SK-N-SH treated with all-trans-retinoic acid at 6 μM for 48 hours (cell line): Measurements from ENCODE around the gene ABCC3.

Source experiments
- ATAC-seq: fragments of 200-7000 bp; cut with Tn5 transposase; 3 replicates; pipeline ENCODE4 v1.9.1; 2020; ENCODE audit warnings: mild to moderate bottlenecking, moderate library complexity
- CSDC2 ChIP-seq: fragments of 250-450 bp; sonication (Bioruptor Pico); IDR thresholded peaks from 2 replicates; pipeline ENCODE4 v1.5.0; 2020; ENCODE audit warnings: mild to moderate bottlenecking, moderate library complexity
- CSRNP3 ChIP-seq: fragments of 250-450 bp; sonication (Bioruptor Pico); IDR thresholded peaks from 2 replicates; pipeline ENCODE4 v1.5.1; 2021; ENCODE audit warnings: mild to moderate bottlenecking, moderate library complexity
- ESRRG ChIP-seq: fragments of 250-450 bp; sonication (Bioruptor Pico); IDR thresholded peaks from 2 replicates; pipeline ENCODE4 v1.6.1; 2021; ENCODE audit warnings: mild to moderate bottlenecking
- GLIS3 ChIP-seq: fragments of 250-450 bp; sonication (Bioruptor Pico); IDR thresholded peaks from 2 replicates; pipeline ENCODE4 v1.5.0; 2020; ENCODE audit warnings: mild to moderate bottlenecking, moderate library complexity
- OSR1 ChIP-seq: fragments of 250-450 bp; sonication (Bioruptor Pico); IDR thresholded peaks from 2 replicates; pipeline ENCODE4 v1.8.0; 2022; ENCODE audit warnings: moderate library complexity, mild to moderate bottlenecking, inconsistent platforms
- PATZ1 ChIP-seq: fragments of 250-450 bp; sonication (Bioruptor Pico); IDR thresholded peaks from 2 replicates; pipeline ENCODE4 v1.8.0; 2020; ENCODE audit warnings: mild to moderate bottlenecking, moderate library complexity, borderline replicate concordance
- POU6F1 ChIP-seq: fragments of 250-450 bp; sonication (Bioruptor Pico); IDR thresholded peaks from 2 replicates; pipeline ENCODE4 v1.8.0; 2021; ENCODE audit warnings: low read depth, mild to moderate bottlenecking, moderate library complexity, borderline replicate concordance
- PPARA ChIP-seq: fragments of 250-450 bp; sonication (Bioruptor Pico); IDR thresholded peaks from 2 replicates; pipeline ENCODE4 v1.5.0; 2020; ENCODE audit warnings: mild to moderate bottlenecking, borderline replicate concordance
- RARB ChIP-seq: fragments of 250-450 bp; sonication (Bioruptor Pico); IDR thresholded peaks from 2 replicates; pipeline ENCODE4 v1.8.0; 2021; ENCODE audit warnings: mild to moderate bottlenecking, moderate library complexity
- SNAI2 ChIP-seq: fragments of 250-450 bp; sonication (Bioruptor Pico); IDR thresholded peaks from 2 replicates; pipeline ENCODE4 v1.5.0; 2020; ENCODE audit warnings: mild to moderate bottlenecking, moderate library complexity
- TCF4 ChIP-seq: fragments of 250-450 bp; sonication (Bioruptor Pico); IDR thresholded peaks from 2 replicates; pipeline ENCODE4 v1.8.0; 2021; ENCODE audit warnings: mild to moderate bottlenecking, moderate library complexity, borderline replicate concordance
- TOX ChIP-seq: fragments of 250-450 bp; sonication (Bioruptor Pico); IDR thresholded peaks from 2 replicates; pipeline ENCODE4 v1.8.0; 2021; ENCODE audit warnings: mild to moderate bottlenecking, moderate library complexity, borderline replicate concordance
- TSHZ2 ChIP-seq: fragments of 250-450 bp; sonication (Bioruptor Pico); IDR thresholded peaks from 2 replicates; pipeline ENCODE4 v1.5.0; 2020; ENCODE audit warnings: mild to moderate bottlenecking, moderate library complexity
- ZC3H10 ChIP-seq: fragments of 250-450 bp; sonication (Bioruptor Pico); IDR thresholded peaks from 2 replicates; pipeline ENCODE4 v1.5.1; 2021; ENCODE audit warnings: mild to moderate bottlenecking, moderate library complexity
- ZFP3 ChIP-seq: fragments of 250-450 bp; sonication (Bioruptor Pico); IDR thresholded peaks from 2 replicates; pipeline ENCODE4 v1.5.0; 2020; ENCODE audit warnings: mild to moderate bottlenecking, moderate library complexity
- ZFP30 ChIP-seq: fragments of 450-650 bp; formaldehyde crosslinking; IDR thresholded peaks from 2 replicates; pipeline ENCODE4 v1.5.0; 2022; ENCODE audit warnings: mild to moderate bottlenecking, moderate library complexity
- ZNF70 ChIP-seq: fragments of 450-650 bp; formaldehyde crosslinking; IDR thresholded peaks from 2 replicates; pipeline ENCODE4 v1.5.0; 2020; ENCODE audit warnings: mild to moderate bottlenecking, moderate library complexity
- ZNF8 ChIP-seq: fragments of 450-650 bp; formaldehyde crosslinking; IDR thresholded peaks from 2 replicates; pipeline ENCODE4 v1.5.0; 2020; ENCODE audit warnings: mild to moderate bottlenecking, moderate library complexity

ABCC3 gene

GRCh38 chr17:50627036-50627781 is 7.5 kb upstream of the ABCC3 start:
- ATAC-seq: no peak
- TF ChIP-seq CSRNP3 (CRISPR knock-in tag) (no peak), RARB (CRISPR knock-in tag) (no peak), CSDC2 (CRISPR knock-in tag) (no peak), ZNF8 (no peak), OSR1 (CRISPR knock-in tag) (no peak), TCF4 (CRISPR knock-in tag) (no peak), ZNF70 (CRISPR knock-in tag) (no peak), GLIS3 (CRISPR knock-in tag) (no peak), PATZ1 (CRISPR knock-in tag) (no peak), ZFP3 (CRISPR knock-in tag) (no peak), ZFP30 (CRISPR knock-in tag) (no peak), POU6F1 (CRISPR knock-in tag) (no peak), TSHZ2 (CRISPR knock-in tag) (no peak)

- ATAC-seq: no peak
- TF ChIP-seq PPARA: no peak
- no peak for TF ChIP-seq POU6F1 (CRISPR knock-in tag)
- TF ChIP-seq ZFP3 (CRISPR knock-in tag): no peak
- TF ChIP-seq RARB (CRISPR knock-in tag): no peak
- no peak for TF ChIP-seq TOX (CRISPR knock-in tag)
- no peak for TF ChIP-seq ESRRG (CRISPR knock-in tag)
- TF ChIP-seq CSRNP3 (CRISPR knock-in tag): no peak
- no peak for TF ChIP-seq SNAI2
- no peak for TF ChIP-seq TCF4 (CRISPR knock-in tag)
- TF ChIP-seq ZNF70 (CRISPR knock-in tag): no peak
- no peak for TF ChIP-seq ZC3H10 (CRISPR knock-in tag)
- TF ChIP-seq ZFP30 (CRISPR knock-in tag): no peak
- TF ChIP-seq PATZ1 (CRISPR knock-in tag): no peak
Observed at GRCh38 chr17:50627782-50628601, 6.7 kb upstream of the ABCC3 start.
